Measurements from ENCODE around the gene DYTN. TPM values are rescaled to one million over a fixed set of nuclear protein-coding genes. Genes with fewer than 3 reads are reported as not detected.

Gene DYTN
- total and polyA plus RNA-seq, 12 donors, result not detected

DNA sequence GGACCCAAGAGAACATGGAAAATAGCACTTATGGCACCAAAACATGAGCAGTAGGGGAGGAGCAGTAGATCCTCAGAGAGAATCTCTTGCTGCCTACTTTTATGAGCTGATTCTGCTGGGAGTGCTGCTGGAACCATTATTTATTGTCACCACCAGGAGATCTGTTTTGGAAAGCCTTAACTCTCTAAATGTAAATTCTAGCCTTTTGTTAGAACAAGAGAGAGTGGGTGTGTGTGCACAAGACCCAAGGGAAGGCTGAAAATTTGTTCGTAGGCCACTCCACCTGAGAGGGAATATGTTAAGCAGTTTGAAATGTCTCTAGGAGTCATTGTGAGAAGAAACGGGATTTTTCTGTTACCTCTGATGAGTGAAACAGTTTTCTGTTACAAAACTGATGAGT, 92.1 kb downstream of the DYTN start:
- no peaks in the 10 kb centered on the region for H3K4me1 ChIP-seq (replicated peaks in 1 of 2)
- TF ChIP-seq, protein P1, sequence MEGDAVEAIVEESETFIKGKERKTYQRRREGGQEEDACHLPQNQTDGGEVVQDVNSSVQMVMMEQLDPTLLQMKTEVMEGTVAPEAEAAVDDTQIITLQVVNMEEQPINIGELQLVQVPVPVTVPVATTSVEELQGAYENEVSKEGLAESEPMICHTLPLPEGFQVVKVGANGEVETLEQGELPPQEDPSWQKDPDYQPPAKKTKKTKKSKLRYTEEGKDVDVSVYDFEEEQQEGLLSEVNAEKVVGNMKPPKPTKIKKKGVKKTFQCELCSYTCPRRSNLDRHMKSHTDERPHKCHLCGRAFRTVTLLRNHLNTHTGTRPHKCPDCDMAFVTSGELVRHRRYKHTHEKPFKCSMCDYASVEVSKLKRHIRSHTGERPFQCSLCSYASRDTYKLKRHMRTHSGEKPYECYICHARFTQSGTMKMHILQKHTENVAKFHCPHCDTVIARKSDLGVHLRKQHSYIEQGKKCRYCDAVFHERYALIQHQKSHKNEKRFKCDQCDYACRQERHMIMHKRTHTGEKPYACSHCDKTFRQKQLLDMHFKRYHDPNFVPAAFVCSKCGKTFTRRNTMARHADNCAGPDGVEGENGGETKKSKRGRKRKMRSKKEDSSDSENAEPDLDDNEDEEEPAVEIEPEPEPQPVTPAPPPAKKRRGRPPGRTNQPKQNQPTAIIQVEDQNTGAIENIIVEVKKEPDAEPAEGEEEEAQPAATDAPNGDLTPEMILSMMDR (IDR thresholded peaks at IDR 0.05), result no peak
- no peak for TF ChIP-seq POLR2A (IDR thresholded peaks at IDR 0.05)
- WGBS, 4 donors, result 58 to 81% (median 65%) methylated on average over 2 of the region's 2 CpGs
- no peak overlapping the region for H3K4me3 ChIP-seq
- no peaks in the 10 kb centered on the region for H3K27me3 ChIP-seq
- H3K9me3 ChIP-seq (replicated peaks in 1 of 3), result no peaks in the 10 kb centered on the region
- intact Hi-C loops (cut with DNase I), result no loop called here
- H3K36me3 ChIP-seq (replicated peaks in 1 of 2), result no peaks in the 10 kb centered on the region
- no peak overlapping the region for H3K27ac ChIP-seq
- no peak for DNase-seq

DNA sequence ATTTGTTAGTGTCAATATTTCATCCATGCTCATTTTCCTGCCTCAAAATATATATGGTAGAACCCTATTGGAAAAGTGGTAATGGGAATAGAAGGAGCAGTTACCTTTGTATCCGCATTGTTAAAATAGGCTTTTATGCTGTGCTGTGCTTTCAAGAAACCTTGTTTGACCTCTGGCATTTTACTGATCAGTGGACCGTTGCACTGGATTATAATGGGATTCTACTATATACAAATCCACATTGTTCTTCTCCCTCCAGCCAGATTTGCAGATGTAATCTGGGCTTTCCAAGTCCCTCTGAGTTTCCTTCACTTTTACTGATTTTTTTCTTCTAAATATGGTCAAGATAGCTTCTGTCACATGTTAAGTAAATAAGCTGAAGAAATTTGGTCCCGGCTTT, 99.2 kb downstream of the DYTN start:
- Histone ChIP-seq H3K4me3 (no peak overlapping the region), H3K27me3 (no peaks in the 10 kb centered on the region), H3K27ac (no peak overlapping the region), H3K4me1 (replicated peaks in 1 of 2) (peaks cover 0 to 3% of the 10 kb centered on the region in 2 donors), H3K36me3 (replicated peaks in 1 of 2) (no peaks in the 10 kb centered on the region), H3K9me3 (replicated peaks in 1 of 3) (no peaks in the 10 kb centered on the region)
- 78 to 84% (median 81%) methylated on average over 3 of the region's 3 CpGs for WGBS, 4 donors
- TF ChIP-seq, protein P1 (IDR thresholded peaks at IDR 0.05), result no peak
- no peak for TF ChIP-seq POLR2A (IDR thresholded peaks at IDR 0.05)
- DNase-seq, result no peak
- intact Hi-C loops (cut with DNase I), result no loop called here

DNA sequence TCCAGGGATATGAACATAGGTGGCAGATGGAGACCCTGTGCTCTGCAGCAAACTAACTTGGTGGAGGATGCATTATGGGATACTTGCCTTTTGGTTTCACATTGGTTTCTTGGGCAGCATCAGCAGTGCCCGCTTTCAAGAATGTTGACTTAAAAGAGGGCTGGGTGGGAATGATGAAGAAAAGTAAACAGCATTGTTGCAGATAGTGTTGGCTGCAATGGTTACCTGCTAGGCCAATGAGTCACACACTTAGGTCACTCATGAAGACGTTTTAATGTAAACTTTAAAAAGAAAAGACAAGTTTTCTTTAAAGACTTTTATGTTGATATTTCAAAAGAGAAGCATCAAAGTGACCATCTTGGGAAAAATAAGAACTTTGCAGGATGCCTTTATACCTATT, 102.0 kb downstream of the DYTN start:
- no peak overlapping the region for H3K4me3 ChIP-seq
- no peaks in the 10 kb centered on the region for H3K27me3 ChIP-seq
- H3K4me1 ChIP-seq (replicated peaks in 1 of 2), result peaks cover 0 to 3% of the 10 kb centered on the region in 2 donors
- no peak for DNase-seq
- H3K9me3 ChIP-seq (replicated peaks in 1 of 3), result no peaks in the 10 kb centered on the region
- H3K36me3 ChIP-seq (replicated peaks in 1 of 2), result no peaks in the 10 kb centered on the region
- TF ChIP-seq, protein P1 (IDR thresholded peaks at IDR 0.05), result no peak
- TF ChIP-seq POLR2A (IDR thresholded peaks at IDR 0.05), result no peak
- WGBS, 4 donors, result 71 to 87% (median 79%) methylated on average over 2 of the region's 2 CpGs
- no peak overlapping the region for H3K27ac ChIP-seq
- intact Hi-C loops (cut with DNase I), result no loop called here

GRCh38 chr2:206615417-206616089, 102.6 kb downstream of the DYTN start:
- 61 to 71% (median 67%) methylated on average over 7 of the region's 7 CpGs for WGBS, 4 donors
- Histone ChIP-seq H3K9me3 (replicated peaks in 1 of 3) (no peaks in the 10 kb centered on the region), H3K4me1 (replicated peaks in 1 of 2) (peaks cover 0 to 3% of the 10 kb centered on the region in 2 donors), H3K36me3 (replicated peaks in 1 of 2) (no peaks in the 10 kb centered on the region), H3K4me3 (no peak overlapping the region), H3K27me3 (no peaks in the 10 kb centered on the region), H3K27ac (no peak overlapping the region)
- TF ChIP-seq POLR2A (IDR thresholded peaks at IDR 0.05), result no peak
- TF ChIP-seq, protein P1 (IDR thresholded peaks at IDR 0.05), result no peak
- DNase-seq, result peak in 2 of 7 donors; percentile 6 to 8
- intact Hi-C loops (cut with DNase I), result no loop called here

Measured in adrenal gland (tissue), 12 donors.